ENCODE results near the gene DBN1. TPM values are rescaled to one million over a fixed set of nuclear protein-coding genes. Genes with fewer than 3 reads are reported as not detected.

DBN1 gene
- total and polyA plus RNA-seq, 2 of the 8 experiments (the other 6 are each of a cell fraction or from before 2014, with no cell fraction given) = 168 to 333 TPM

- TF ChIP-seq, protein P1, sequence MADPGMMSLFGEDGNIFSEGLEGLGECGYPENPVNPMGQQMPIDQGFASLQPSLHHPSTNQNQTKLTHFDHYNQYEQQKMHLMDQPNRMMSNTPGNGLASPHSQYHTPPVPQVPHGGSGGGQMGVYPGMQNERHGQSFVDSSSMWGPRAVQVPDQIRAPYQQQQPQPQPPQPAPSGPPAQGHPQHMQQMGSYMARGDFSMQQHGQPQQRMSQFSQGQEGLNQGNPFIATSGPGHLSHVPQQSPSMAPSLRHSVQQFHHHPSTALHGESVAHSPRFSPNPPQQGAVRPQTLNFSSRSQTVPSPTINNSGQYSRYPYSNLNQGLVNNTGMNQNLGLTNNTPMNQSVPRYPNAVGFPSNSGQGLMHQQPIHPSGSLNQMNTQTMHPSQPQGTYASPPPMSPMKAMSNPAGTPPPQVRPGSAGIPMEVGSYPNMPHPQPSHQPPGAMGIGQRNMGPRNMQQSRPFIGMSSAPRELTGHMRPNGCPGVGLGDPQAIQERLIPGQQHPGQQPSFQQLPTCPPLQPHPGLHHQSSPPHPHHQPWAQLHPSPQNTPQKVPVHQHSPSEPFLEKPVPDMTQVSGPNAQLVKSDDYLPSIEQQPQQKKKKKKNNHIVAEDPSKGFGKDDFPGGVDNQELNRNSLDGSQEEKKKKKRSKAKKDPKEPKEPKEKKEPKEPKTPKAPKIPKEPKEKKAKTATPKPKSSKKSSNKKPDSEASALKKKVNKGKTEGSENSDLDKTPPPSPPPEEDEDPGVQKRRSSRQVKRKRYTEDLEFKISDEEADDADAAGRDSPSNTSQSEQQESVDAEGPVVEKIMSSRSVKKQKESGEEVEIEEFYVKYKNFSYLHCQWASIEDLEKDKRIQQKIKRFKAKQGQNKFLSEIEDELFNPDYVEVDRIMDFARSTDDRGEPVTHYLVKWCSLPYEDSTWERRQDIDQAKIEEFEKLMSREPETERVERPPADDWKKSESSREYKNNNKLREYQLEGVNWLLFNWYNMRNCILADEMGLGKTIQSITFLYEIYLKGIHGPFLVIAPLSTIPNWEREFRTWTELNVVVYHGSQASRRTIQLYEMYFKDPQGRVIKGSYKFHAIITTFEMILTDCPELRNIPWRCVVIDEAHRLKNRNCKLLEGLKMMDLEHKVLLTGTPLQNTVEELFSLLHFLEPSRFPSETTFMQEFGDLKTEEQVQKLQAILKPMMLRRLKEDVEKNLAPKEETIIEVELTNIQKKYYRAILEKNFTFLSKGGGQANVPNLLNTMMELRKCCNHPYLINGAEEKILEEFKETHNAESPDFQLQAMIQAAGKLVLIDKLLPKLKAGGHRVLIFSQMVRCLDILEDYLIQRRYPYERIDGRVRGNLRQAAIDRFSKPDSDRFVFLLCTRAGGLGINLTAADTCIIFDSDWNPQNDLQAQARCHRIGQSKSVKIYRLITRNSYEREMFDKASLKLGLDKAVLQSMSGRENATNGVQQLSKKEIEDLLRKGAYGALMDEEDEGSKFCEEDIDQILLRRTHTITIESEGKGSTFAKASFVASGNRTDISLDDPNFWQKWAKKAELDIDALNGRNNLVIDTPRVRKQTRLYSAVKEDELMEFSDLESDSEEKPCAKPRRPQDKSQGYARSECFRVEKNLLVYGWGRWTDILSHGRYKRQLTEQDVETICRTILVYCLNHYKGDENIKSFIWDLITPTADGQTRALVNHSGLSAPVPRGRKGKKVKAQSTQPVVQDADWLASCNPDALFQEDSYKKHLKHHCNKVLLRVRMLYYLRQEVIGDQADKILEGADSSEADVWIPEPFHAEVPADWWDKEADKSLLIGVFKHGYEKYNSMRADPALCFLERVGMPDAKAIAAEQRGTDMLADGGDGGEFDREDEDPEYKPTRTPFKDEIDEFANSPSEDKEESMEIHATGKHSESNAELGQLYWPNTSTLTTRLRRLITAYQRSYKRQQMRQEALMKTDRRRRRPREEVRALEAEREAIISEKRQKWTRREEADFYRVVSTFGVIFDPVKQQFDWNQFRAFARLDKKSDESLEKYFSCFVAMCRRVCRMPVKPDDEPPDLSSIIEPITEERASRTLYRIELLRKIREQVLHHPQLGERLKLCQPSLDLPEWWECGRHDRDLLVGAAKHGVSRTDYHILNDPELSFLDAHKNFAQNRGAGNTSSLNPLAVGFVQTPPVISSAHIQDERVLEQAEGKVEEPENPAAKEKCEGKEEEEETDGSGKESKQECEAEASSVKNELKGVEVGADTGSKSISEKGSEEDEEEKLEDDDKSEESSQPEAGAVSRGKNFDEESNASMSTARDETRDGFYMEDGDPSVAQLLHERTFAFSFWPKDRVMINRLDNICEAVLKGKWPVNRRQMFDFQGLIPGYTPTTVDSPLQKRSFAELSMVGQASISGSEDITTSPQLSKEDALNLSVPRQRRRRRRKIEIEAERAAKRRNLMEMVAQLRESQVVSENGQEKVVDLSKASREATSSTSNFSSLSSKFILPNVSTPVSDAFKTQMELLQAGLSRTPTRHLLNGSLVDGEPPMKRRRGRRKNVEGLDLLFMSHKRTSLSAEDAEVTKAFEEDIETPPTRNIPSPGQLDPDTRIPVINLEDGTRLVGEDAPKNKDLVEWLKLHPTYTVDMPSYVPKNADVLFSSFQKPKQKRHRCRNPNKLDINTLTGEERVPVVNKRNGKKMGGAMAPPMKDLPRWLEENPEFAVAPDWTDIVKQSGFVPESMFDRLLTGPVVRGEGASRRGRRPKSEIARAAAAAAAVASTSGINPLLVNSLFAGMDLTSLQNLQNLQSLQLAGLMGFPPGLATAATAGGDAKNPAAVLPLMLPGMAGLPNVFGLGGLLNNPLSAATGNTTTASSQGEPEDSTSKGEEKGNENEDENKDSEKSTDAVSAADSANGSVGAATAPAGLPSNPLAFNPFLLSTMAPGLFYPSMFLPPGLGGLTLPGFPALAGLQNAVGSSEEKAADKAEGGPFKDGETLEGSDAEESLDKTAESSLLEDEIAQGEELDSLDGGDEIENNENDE (IDR thresholded peaks at IDR 0.05; ENCODE audit: insufficient replicate concordance, low read length) = no peak
These were observed 48.1 kb downstream of the DBN1 start (continued) for GRCh38 chr5:177425196-177425800.
